Mesodermal cell (in vitro differentiated cells): ENCODE measurements around the gene FXYD4.

Source experiments
- H3K27ac ChIP-seq: 2 replicates; pipeline ENCODE4 v1.7.0; 2013; ENCODE audit warnings: mild to moderate bottlenecking, low read depth, low read length, moderate library complexity; ENCODE audit not compliant: severe bottlenecking
- H3K36me3 ChIP-seq: 2 replicates; pipeline ENCODE4 v1.7.1; 2013; ENCODE audit warnings: mild to moderate bottlenecking, low read length, moderate library complexity; ENCODE audit not compliant: control insufficient read depth, insufficient read depth
- H3K4me1 ChIP-seq: one replicate; pipeline ENCODE4 v1.7.1; 2013; ENCODE audit warnings: mild to moderate bottlenecking, low read length; ENCODE audit not compliant: insufficient read depth, control insufficient read depth, poor library complexity, severe bottlenecking
- H3K4me3 ChIP-seq: 2 replicates; pipeline ENCODE4 v1.7.0; 2013; ENCODE audit warnings: low read length, control low read depth, mild to moderate bottlenecking; ENCODE audit not compliant: insufficient read depth, poor library complexity, severe bottlenecking; ENCODE audit errors: extremely low read depth
- H3K9me3 ChIP-seq: 2 replicates; pipeline ENCODE4 v1.7.1; 2013; ENCODE audit warnings: mild to moderate bottlenecking, low read length, moderate library complexity; ENCODE audit not compliant: control insufficient read depth
- WGBS, 2 experiments: methylation state at CpG; one replicate each; pipeline ENCODE4 v1.1.5; 2013; ENCODE audit warnings: missing lambda C conversion rate in 2 of 2; ENCODE audit not compliant: insufficient coverage in 2 of 2; 5-methylcytosine and 5-hydroxymethylcytosine counted together

FXYD4 gene

GRCh38 chr10:43355749-43356371 is 15.6 kb upstream of the FXYD4 start:
- no peak overlapping the region for H3K4me3 ChIP-seq
- peak overlapping the region; percentile 36 for H3K27ac ChIP-seq
- peaks cover 15% of the 10 kb centered on the region for H3K4me1 ChIP-seq
- no peaks in the 10 kb centered on the region for H3K36me3 ChIP-seq
- H3K9me3 ChIP-seq = no peaks in the 10 kb centered on the region
- 61 to 88% methylated on average over 2 of the region's 4 CpGs for WGBS, 2 experiments

- Histone ChIP-seq H3K4me3 (no peak overlapping the region), H3K36me3 (no peaks in the 10 kb centered on the region), H3K27ac (no peak overlapping the region), H3K9me3 (no peaks in the 10 kb centered on the region), H3K4me1 (peaks cover 9% of the 10 kb centered on the region)
- WGBS, 2 experiments = 88 to 89% methylated on average over 5 to 6 of the region's 6 CpGs
These were observed 11.3 kb upstream of the FXYD4 start for GRCh38 chr10:43360086-43360485.

- Histone ChIP-seq H3K27ac (no peak overlapping the region), H3K4me1 (no peaks in the 10 kb centered on the region), H3K36me3 (no peaks in the 10 kb centered on the region), H3K4me3 (peak overlapping the region; percentile 27), H3K9me3 (no peaks in the 10 kb centered on the region)
- WGBS, 2 experiments = 39 to 57% methylated on average over 13 to 21 of the region's 21 CpGs
These were observed 9.8 kb upstream of the FXYD4 start for GRCh38 chr10:43361547-43362190.

GRCh38 chr10:43362191-43362839 is 9.1 kb upstream of the FXYD4 start:
- Histone ChIP-seq H3K4me1 (no peaks in the 10 kb centered on the region), H3K36me3 (no peaks in the 10 kb centered on the region), H3K4me3 (peak overlapping the region; percentile 27), H3K27ac (no peak overlapping the region), H3K9me3 (no peaks in the 10 kb centered on the region)
- WGBS, 2 experiments = 30 to 37% methylated on average over 41 to 48 of the region's 48 CpGs

- Histone ChIP-seq H3K4me3 (no peak overlapping the region), H3K4me1 (no peaks in the 10 kb centered on the region), H3K36me3 (no peaks in the 10 kb centered on the region), H3K9me3 (no peaks in the 10 kb centered on the region), H3K27ac (no peak overlapping the region)
- WGBS, 2 experiments = 62% methylated on average over 2 of the region's 3 CpGs; no CpG with 5 or more reads in 1 of the 2 experiments
These were observed 6.4 kb upstream of the FXYD4 start for GRCh38 chr10:43365001-43365400.

DNA sequence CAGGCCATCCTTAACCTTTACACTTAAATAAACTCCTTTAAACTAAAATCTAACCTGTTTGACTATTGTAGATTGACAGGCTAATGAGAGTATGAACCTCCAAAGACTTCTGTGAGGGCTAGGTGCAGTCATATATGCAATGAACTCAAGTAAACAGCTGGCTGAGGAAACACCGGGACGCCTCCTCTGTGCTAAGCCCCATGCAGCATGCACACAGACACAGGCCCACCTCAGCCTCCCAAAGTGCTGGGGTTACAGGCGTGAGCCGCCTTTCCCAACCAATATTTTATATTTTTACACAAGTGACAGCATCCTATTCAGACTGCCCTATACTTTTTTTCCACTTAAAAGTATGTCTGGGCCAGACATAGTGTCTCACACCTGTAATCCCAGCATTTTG is 1.5 kb upstream of the FXYD4 start:
- Histone ChIP-seq H3K36me3 (no peaks in the 10 kb centered on the region), H3K9me3 (no peaks in the 10 kb centered on the region), H3K4me3 (no peak overlapping the region), H3K27ac (no peak overlapping the region), H3K4me1 (no peaks in the 10 kb centered on the region)
- WGBS, 2 experiments = 95 to 96% methylated on average over 4 of the region's 4 CpGs

- Histone ChIP-seq H3K27ac (no peak overlapping the region), H3K36me3 (no peaks in the 10 kb centered on the region), H3K4me3 (no peak overlapping the region), H3K9me3 (no peaks in the 10 kb centered on the region), H3K4me1 (no peaks in the 10 kb centered on the region)
- WGBS, 2 experiments = 78 to 93% methylated on average over 5 to 7 of the region's 9 CpGs
These were observed 693 bp upstream of the FXYD4 start for GRCh38 chr10:43370671-43371215.

GRCh38 chr10:43372765-43373361 is 1.4 kb downstream of the FXYD4 start:
- Histone ChIP-seq H3K4me3 (no peak overlapping the region), H3K9me3 (no peaks in the 10 kb centered on the region), H3K4me1 (peaks cover under 1% of the 10 kb centered on the region), H3K27ac (no peak overlapping the region), H3K36me3 (no peaks in the 10 kb centered on the region)
- WGBS, 2 experiments = 63 to 88% methylated on average over 1 of the region's 1 CpG

DNA sequence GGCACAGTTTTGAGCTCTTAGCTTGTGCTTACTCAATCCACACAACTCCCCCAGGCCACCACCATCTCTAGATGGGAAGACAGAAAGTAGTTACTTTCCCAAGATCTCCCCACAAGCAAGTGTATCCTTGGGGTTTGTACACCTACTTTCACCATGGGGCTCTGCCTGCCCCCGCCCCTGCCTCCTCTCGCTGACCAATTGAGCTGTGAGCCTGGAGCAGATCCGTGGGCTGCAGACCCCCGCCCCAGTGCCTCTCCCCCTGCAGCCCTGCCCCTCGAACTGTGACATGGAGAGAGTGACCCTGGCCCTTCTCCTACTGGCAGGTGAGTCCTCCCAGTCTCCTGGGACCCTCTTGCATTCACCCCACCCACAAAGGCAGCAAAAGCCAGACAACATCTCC is 2.0 kb downstream of the FXYD4 start:
- WGBS, 2 experiments = 78 to 81% methylated on average over 3 to 4 of the region's 5 CpGs
- Histone ChIP-seq H3K27ac (no peak overlapping the region), H3K4me3 (no peak overlapping the region)

DNA sequence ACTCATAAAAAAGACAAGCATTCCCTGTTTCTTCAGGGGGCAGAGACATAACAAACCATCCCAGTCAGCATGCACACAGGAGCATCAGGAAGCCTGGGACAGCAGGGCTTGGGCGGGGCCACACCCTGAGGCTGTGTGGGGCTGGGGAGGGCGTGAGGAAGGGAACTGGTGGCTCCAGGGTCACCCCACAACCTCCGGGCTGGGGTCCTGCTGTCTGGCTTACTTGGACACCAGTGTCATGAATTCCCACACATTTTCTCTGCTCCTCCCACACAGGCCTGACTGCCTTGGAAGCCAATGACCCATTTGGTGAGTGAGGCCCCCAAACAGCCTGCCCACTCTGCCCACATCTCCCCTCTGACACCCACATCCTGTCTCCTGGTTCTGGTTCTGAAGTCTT is 2.8 kb downstream of the FXYD4 start:
- Histone ChIP-seq H3K4me3 (no peak overlapping the region), H3K4me1 (peaks cover 3% of the 10 kb centered on the region), H3K9me3 (no peaks in the 10 kb centered on the region), H3K27ac (no peak overlapping the region), H3K36me3 (no peaks in the 10 kb centered on the region)
- WGBS, 2 experiments = 79 to 100% methylated on average over 1 to 3 of the region's 3 CpGs

More for the DNA sequence above, 2.0 kb downstream of the FXYD4 start:
- Histone ChIP-seq H3K4me1 (peaks cover 3% of the 10 kb centered on the region), H3K9me3 (no peaks in the 10 kb centered on the region), H3K36me3 (no peaks in the 10 kb centered on the region)
